ENCODE measurements around the gene RASSF3. TPM values are rescaled to one million over a fixed set of nuclear protein-coding genes. Genes with fewer than 3 reads are reported as not detected.
"Not testable (repeated sequence)": the region's sequence is repeated elsewhere in the genome, so short reads cannot be mapped to it uniquely, and the experiment has no call there.

The RASSF3 gene
- total RNA-seq, 2 donors from 2014 or later = 40.3 to 42.4 TPM

DNA sequence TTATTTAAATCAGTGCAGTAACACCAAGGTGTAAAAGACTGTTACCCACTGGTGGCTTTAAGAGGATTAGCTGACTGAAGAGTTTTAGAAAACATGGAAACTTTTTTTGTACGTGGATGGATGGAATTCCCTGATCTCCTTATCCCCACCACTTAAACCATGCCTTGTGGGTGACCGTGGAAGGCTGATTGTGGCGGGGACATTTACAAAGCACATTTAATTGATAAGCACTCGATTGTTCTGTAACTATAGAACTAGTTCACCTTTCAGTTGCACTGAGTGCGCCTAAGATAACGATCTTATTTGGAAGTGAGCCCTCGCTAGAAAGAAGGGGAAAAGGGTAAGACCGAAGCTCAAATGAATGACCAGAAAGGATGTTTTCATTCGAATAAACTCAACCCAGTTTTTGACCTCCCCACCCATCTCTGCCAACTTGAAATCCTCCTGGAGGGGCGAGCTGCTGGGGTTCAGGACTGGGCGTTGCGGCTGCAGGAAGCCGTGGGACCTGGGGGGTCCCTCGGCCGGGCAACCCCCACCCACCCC, 688 bp upstream of the RASSF3 start:
- no peaks in the 10 kb centered on the region for H3K9me3 Mint-ChIP-seq
- DNase-seq = no peak

DNA sequence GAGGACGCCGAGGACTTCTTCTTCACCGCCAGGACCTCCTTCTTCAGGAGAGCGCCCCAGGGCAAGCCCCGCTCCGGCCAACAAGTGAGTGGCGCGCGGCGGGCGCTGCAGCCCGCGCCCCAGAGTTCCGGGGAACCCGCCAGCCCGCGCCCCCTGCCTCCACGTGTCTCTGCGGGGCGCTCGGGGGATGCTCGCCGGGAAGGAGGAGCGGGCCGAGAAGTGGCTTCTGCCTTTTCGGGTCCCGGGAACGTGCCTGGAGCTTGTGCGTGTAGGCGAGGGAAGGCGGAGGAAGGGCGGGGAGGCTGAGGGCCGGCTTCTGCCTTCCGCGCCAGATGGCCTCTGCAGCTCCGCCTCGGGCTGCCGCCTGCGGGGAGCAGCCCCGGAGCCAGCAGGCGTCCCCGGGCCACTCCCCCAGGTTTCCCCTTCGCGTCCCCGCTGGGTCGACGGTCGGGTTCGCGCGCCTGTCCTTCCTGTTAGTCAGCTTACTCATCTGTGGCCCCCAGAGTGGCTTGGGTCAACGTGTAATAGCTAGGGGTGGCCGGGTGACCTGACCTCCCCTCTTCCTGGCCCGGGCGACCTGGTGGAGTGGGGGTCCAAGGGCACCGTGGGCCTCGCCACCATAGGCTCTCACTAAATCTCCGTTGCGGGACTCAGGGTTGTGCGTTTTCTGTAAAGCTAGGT, 505 bp downstream of the RASSF3 start:
- Mint-ChIP-seq H3K36me3 (ENCODE audit: insufficient read depth in 2 of 2) (peaks cover 9 to 12% of the 10 kb centered on the region in 2 donors), H3K4me1 (ENCODE audit: low read depth) (peaks cover 42% of the 10 kb centered on the region), H3K4me3 (peak overlapping the region; percentile 93 to 100), H3K27ac (peak overlapping the region; percentile 98), H3K9me3 (no peaks in the 10 kb centered on the region), H3K27me3 (ENCODE audit: low read depth) (no peaks in the 10 kb centered on the region)
- ATAC-seq (replicated peaks in 1 of 2) = peak; percentile 64 to 66
- peak; percentile 82 to 83 for DNase-seq

More for the DNA sequence above, 688 bp upstream of the RASSF3 start:
- Mint-ChIP-seq H3K27ac (peak overlapping the region; percentile 93), H3K27me3 (ENCODE audit: low read depth) (no peaks in the 10 kb centered on the region), H3K4me1 (ENCODE audit: low read depth) (peaks cover 30% of the 10 kb centered on the region), H3K4me3 (peak overlapping the region; percentile 83 to 91), H3K36me3 (ENCODE audit: insufficient read depth in 2 of 2) (peaks cover 9% of the 10 kb centered on the region in 2 donors)
- ATAC-seq (replicated peaks in 1 of 2) = peak; percentile 0 to 2

- Mint-ChIP-seq H3K36me3 (ENCODE audit: insufficient read depth in 2 of 2) (peaks cover 12 to 14% of the 10 kb centered on the region in 2 donors), H3K9me3 (no peaks in the 10 kb centered on the region), H3K4me3 (peak overlapping the region; percentile 93 to 100), H3K4me1 (ENCODE audit: low read depth) (peaks cover 50% of the 10 kb centered on the region), H3K27ac (peak overlapping the region; percentile 98), H3K27me3 (ENCODE audit: low read depth) (no peaks in the 10 kb centered on the region)
- ATAC-seq (replicated peaks in 1 of 2) = no peak
- peak; percentile 22 to 32 for DNase-seq
Observed at GRCh38 chr12:64611341-64612284, 1.3 kb downstream of the RASSF3 start.

DNA sequence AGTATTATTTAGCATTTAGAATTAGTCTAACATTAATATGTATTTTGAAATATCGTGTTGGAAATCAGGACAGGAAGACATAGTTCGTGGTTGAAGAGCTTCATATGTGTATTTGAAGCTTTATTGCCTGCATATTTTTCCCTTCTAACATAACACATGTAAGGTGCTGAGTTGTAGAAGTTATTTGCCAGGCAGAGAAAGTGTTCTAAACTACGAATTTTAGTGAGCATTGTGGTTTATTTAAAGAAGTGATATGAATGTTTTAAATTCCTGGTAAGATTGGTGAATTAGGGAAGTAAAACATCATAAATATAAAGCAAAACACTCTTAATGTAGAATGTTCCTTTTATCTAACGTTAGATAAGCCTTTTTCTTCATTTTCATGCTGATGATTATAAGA, 2.5 kb downstream of the RASSF3 start:
- ATAC-seq (replicated peaks in 1 of 2) (no peak), DNase-seq (no peak)
- Mint-ChIP-seq H3K4me3 (peak overlapping the region; percentile 93 to 100), H3K4me1 (ENCODE audit: low read depth) (peaks cover 55% of the 10 kb centered on the region), H3K9me3 (no peaks in the 10 kb centered on the region), H3K27ac (peak overlapping the region; percentile 98), H3K36me3 (ENCODE audit: insufficient read depth in 2 of 2) (peaks cover 12 to 14% of the 10 kb centered on the region in 2 donors), H3K27me3 (ENCODE audit: low read depth) (no peaks in the 10 kb centered on the region)

DNA sequence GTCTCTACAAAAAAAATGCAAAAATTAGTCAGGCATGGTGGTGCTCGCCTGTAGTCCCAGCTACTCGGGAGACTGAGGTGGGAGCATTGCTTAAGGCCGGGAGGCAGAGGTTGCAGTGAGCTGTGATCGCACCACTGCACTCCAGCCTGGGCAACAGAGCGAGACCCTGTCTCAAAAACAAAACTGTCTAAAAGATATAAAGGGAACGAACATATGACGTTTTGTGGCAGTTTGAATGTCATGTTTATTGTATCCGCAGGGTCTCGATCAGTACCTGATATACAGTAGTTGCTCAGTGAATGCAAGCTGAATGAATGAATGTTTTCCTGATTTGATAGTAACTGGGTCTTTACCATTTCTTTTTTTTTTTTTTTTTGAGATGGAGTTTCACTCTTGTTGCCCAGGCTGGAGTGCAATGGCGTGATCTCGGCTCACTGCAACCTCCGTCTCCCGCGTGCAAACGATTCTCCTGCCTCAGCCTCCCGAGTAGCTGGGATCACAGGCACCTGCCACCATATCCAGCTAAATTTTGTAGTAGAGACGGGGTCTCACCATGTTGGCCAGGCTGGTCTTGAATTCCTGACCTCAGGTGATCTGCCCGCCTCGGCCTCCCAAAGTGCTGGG, 3.6 kb downstream of the RASSF3 start:
- Mint-ChIP-seq H3K4me1 (ENCODE audit: low read depth) (peaks cover 52% of the 10 kb centered on the region), H3K27ac (peak overlapping the region; percentile 98), H3K36me3 (ENCODE audit: insufficient read depth in 2 of 2) (peaks cover 12 to 14% of the 10 kb centered on the region in 2 donors), H3K4me3 (peak overlapping the region; percentile 93 to 100)
- not testable (repeated sequence) for ATAC-seq (replicated peaks in 1 of 2); DNase-seq; H3K9me3 Mint-ChIP-seq; H3K27me3 Mint-ChIP-seq (ENCODE audit: low read depth)

- peak overlapping the region in 1 of 2 donors; percentile 49 for H3K4me3 Mint-ChIP-seq
Observed at GRCh38 chr12:64616201-64616600, 5.9 kb downstream of the RASSF3 start.

GRCh38 chr12:64618953-64619590, 8.8 kb downstream of the RASSF3 start:
- Mint-ChIP-seq H3K4me1 (ENCODE audit: low read depth) (peaks cover 66% of the 10 kb centered on the region), H3K27ac (peak overlapping the region; percentile 84), H3K9me3 (no peaks in the 10 kb centered on the region), H3K36me3 (ENCODE audit: insufficient read depth in 2 of 2) (peaks cover 2 to 5% of the 10 kb centered on the region in 2 donors), H3K27me3 (ENCODE audit: low read depth) (no peaks in the 10 kb centered on the region), H3K4me3 (peak overlapping the region; percentile 22 to 43)
- ATAC-seq (replicated peaks in 1 of 2) (no peak), DNase-seq (no peak)

More at GRCh38 chr12:64616201-64616600, 5.9 kb downstream of the RASSF3 start:
- Mint-ChIP-seq H3K27ac (peak overlapping the region; percentile 91), H3K4me1 (ENCODE audit: low read depth) (peaks cover 64% of the 10 kb centered on the region), H3K36me3 (ENCODE audit: insufficient read depth in 2 of 2) (peaks cover 10 to 11% of the 10 kb centered on the region in 2 donors), H3K27me3 (ENCODE audit: low read depth) (no peaks in the 10 kb centered on the region), H3K9me3 (no peaks in the 10 kb centered on the region)
- ATAC-seq (replicated peaks in 1 of 2) (no peak), DNase-seq (no peak)

GRCh38 chr12:64621257-64621942, 11.1 kb downstream of the RASSF3 start:
- ATAC-seq (replicated peaks in 1 of 2) (no peak), DNase-seq (no peak)
- no peak overlapping the region for H3K27ac Mint-ChIP-seq
- no peak overlapping the region for H3K4me3 Mint-ChIP-seq
- peaks cover 0 to 2% of the 10 kb centered on the region in 2 donors for H3K36me3 Mint-ChIP-seq (ENCODE audit: insufficient read depth in 2 of 2)
- H3K4me1 Mint-ChIP-seq (ENCODE audit: low read depth) = peaks cover 63% of the 10 kb centered on the region
- no peaks in the 10 kb centered on the region for H3K9me3 Mint-ChIP-seq
- no peaks in the 10 kb centered on the region for H3K27me3 Mint-ChIP-seq (ENCODE audit: low read depth)

GRCh38 chr12:64624035-64624434, 13.7 kb downstream of the RASSF3 start:
- Mint-ChIP-seq H3K27ac (no peak overlapping the region), H3K4me1 (ENCODE audit: low read depth) (peaks cover 69% of the 10 kb centered on the region), H3K36me3 (ENCODE audit: insufficient read depth in 2 of 2) (peaks cover 0 to 2% of the 10 kb centered on the region in 2 donors), H3K27me3 (ENCODE audit: low read depth) (no peaks in the 10 kb centered on the region), H3K9me3 (no peaks in the 10 kb centered on the region), H3K4me3 (no peak overlapping the region)
- DNase-seq (no peak), ATAC-seq (replicated peaks in 1 of 2) (no peak)

DNA sequence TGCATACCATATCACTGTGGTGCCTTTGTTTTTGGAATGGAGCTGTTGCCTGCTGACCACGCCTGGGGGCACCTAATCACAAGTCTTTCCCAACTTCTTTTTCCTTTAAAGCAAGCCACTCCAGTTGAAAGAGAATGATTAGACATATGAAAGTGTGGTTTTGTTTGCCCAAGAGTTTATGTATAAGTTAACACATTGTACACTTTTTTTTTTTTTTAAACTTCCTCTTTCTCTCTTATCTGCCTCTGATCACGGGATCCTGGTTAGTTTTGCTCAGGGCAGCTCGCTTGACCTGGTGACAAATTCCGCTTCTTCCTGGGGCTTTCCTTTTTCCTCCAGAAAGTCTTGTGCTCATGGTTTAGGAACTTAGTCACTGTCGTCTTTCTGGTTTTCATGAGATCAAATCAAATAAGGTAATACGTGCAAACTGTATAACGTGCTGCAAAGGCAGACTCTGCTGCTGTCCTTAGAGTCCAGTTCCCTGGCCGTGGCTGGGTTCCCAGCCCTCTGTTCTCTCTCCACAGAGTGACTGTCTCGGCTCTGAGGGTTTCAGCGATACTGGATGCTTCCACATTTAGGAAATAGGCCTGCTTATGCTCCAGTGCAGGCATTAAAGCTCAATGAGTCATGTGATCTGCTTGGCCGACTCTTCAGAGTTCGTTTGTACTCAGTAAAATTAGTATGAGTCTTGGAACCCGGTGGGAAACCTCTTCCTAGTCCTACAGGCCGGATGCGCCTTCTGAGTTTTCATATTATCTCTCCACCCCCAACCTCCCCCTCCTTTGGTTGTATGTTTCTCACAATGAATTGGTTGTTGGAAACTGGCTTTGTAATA, 15.2 kb downstream of the RASSF3 start:
- peak; percentile 83 to 86 for ATAC-seq (replicated peaks in 1 of 2)
- peaks cover under 1 to 4% of the 10 kb centered on the region in 2 donors for H3K36me3 Mint-ChIP-seq (ENCODE audit: insufficient read depth in 2 of 2)
- DNase-seq = peak; percentile 18 to 19
- peaks cover 66% of the 10 kb centered on the region for H3K4me1 Mint-ChIP-seq (ENCODE audit: low read depth)
- H3K9me3 Mint-ChIP-seq = no peaks in the 10 kb centered on the region
- H3K27me3 Mint-ChIP-seq (ENCODE audit: low read depth) = no peaks in the 10 kb centered on the region
- H3K4me3 Mint-ChIP-seq = peak overlapping the region; percentile 83 to 90
- peak overlapping the region; percentile 95 for H3K27ac Mint-ChIP-seq

GRCh38 chr12:64626588-64626987, 16.3 kb downstream of the RASSF3 start:
- ATAC-seq (replicated peaks in 1 of 2); H3K27me3 Mint-ChIP-seq (ENCODE audit: low read depth); H3K4me3 Mint-ChIP-seq; DNase-seq; H3K9me3 Mint-ChIP-seq: not testable (repeated sequence)
- Mint-ChIP-seq H3K27ac (peak overlapping the region; percentile 84), H3K4me1 (ENCODE audit: low read depth) (peaks cover 70% of the 10 kb centered on the region), H3K36me3 (ENCODE audit: insufficient read depth in 2 of 2) (peaks cover 8 to 14% of the 10 kb centered on the region in 2 donors)
